Endothelial cell of umbilical vein (primary cell): ENCODE measurements around the gene SMOC1. TPM values are rescaled to one million over a fixed set of nuclear protein-coding genes. Genes with fewer than 3 reads are reported as not detected.

ENCODE experiments used
- BruUV-seq: library from RNA; stranded (reverse); fragments of 400-500 nt; replicated peaks from 2 replicates; lab custom pipeline; 2021; lab: Mats Ljungman, UMichigan
- CTCF ChIA-PET: fragments of 300-600, 350-600 bp; sonication (Branson Sonifier 250); formaldehyde crosslinking; loops from one replicate; lab custom pipeline; 2021; ENCODE audit warnings: antibody characterized with exemption, inconsistent platforms; lab: Charles Lee
- POLR2A ChIA-PET: fragments of 300-600, 350-600 bp; sonication (Branson Sonifier 250); formaldehyde crosslinking; loops from one replicate; lab custom pipeline; 2021; ENCODE audit warnings: antibody characterized with exemption, inconsistent platforms; lab: Charles Lee
- DNase-seq: peaks from one replicate; pipeline ENCODE4 v3.0.0-alpha.2; 2011; ENCODE audit warnings: low read depth, low spot score
- FAIRE-seq: peaks from 2 replicates; lab custom pipeline; 2011; peaks lifted over from hg19 to GRCh38; lab: Jason Lieb, UNC
- H2AFZ ChIP-seq: 2 replicates; pipeline ENCODE4 v1.6.0; 2012; ENCODE audit warnings: low read depth, low read length, control low read depth, inconsistent platforms
- H3K27ac ChIP-seq: 2 replicates; pipeline ENCODE4 v1.5.1; 2011; ENCODE audit warnings: low read depth, mild to moderate bottlenecking, control low read depth, low read length, moderate library complexity; ENCODE audit not compliant: insufficient read depth
- H3K27me3 ChIP-seq, 2 experiments: 2 replicates each; pipeline versions ENCODE4 v1.6.0 to v1.6.1; 2011; ENCODE audit warnings: low read length in 2 of 2, mixed read lengths in 1 of 2; ENCODE audit not compliant: control insufficient read depth in 2 of 2, insufficient read depth in 2 of 2
- H3K36me3 ChIP-seq, 2 experiments: 2 replicates in 1 of 2; 3 replicates in 1 of 2; pipeline ENCODE4 v1.5.1; 2011; ENCODE audit warnings: low read length in 2 of 2, mild to moderate bottlenecking in 1 of 2, moderate library complexity in 1 of 2; ENCODE audit not compliant: control insufficient read depth in 2 of 2, insufficient read depth in 2 of 2; ENCODE audit errors: extremely low read depth in 1 of 2
- H3K4me1 ChIP-seq: 3 replicates; pipeline ENCODE4 v1.5.1; 2011; ENCODE audit warnings: mild to moderate bottlenecking, low read length; ENCODE audit not compliant: control insufficient read depth, insufficient read depth; ENCODE audit errors: extremely low read depth
- H3K4me2 ChIP-seq: 2 replicates; pipeline ENCODE4 v1.6.1; 2011; ENCODE audit warnings: low read length, control low read depth, mixed read lengths; ENCODE audit not compliant: insufficient read depth
- H3K4me3 ChIP-seq, 3 experiments: fragments of 200-600 bp in 1 of 3; sonication (generic), shearing (Covaris generic) in 1 of 3; replicated peaks in 1 of 3; 2 replicates each; pipeline ENCODE4 v1.5.1; 2011 to 2016; ENCODE audit warnings: control low read depth in 3 of 3, low read length in 3 of 3, mild to moderate bottlenecking in 2 of 3, inconsistent platforms in 1 of 3, low read depth in 1 of 3, moderate library complexity in 1 of 3; ENCODE audit not compliant: insufficient read depth in 1 of 3
- H3K79me2 ChIP-seq: 2 replicates; pipeline ENCODE4 v1.6.0; 2012; ENCODE audit warnings: low read length, inconsistent platforms; ENCODE audit not compliant: control insufficient read depth, insufficient read depth
- H3K9ac ChIP-seq: replicated peaks from 2 replicates; pipeline ENCODE3; 2011; ENCODE audit warnings: low read length, control low read depth; ENCODE audit not compliant: insufficient read depth; ENCODE audit errors: extremely low read depth
- H3K9me1 ChIP-seq: replicated peaks from 3 replicates; pipeline ENCODE4 v1.6.0; 2011; ENCODE audit warnings: mild to moderate bottlenecking, low read length; ENCODE audit not compliant: control insufficient read depth, insufficient read depth; ENCODE audit errors: extremely low read depth
- H3K9me3 ChIP-seq: replicated peaks from 2 replicates; pipeline ENCODE4 v1.5.1; 2012; ENCODE audit warnings: low read length, inconsistent platforms; ENCODE audit not compliant: control insufficient read depth, insufficient read depth
- H4K20me1 ChIP-seq: replicated peaks from 2 replicates; pipeline ENCODE3; 2011; ENCODE audit warnings: mild to moderate bottlenecking, low read length; ENCODE audit not compliant: control insufficient read depth, insufficient read depth; ENCODE audit errors: extremely low read depth
- EZH2 ChIP-seq: IDR thresholded peaks from 2 replicates; pipeline ENCODE4 v1.6.1; 2012; ENCODE audit warnings: borderline replicate concordance, low read depth, mild to moderate bottlenecking, moderate library complexity, low read length, inconsistent platforms; ENCODE audit not compliant: severe bottlenecking
- FOS ChIP-seq: IDR thresholded peaks from 2 replicates; pipeline ENCODE4 v1.6.1; 2011; ENCODE audit warnings: mild to moderate bottlenecking, low read length, moderate library complexity, borderline replicate concordance; ENCODE audit not compliant: insufficient read depth
- GATA2 ChIP-seq: IDR thresholded peaks from 2 replicates; pipeline ENCODE4 v1.7.0; 2011; ENCODE audit warnings: low read depth, mild to moderate bottlenecking, moderate library complexity, mixed read lengths, low read length; ENCODE audit not compliant: insufficient read length, insufficient read depth
- JUN ChIP-seq: IDR thresholded peaks from 2 replicates; pipeline ENCODE4 v1.6.1; 2011; ENCODE audit warnings: borderline replicate concordance, low read depth; ENCODE audit not compliant: insufficient read length, insufficient read depth
- MYC ChIP-seq: IDR thresholded peaks from one replicate; pipeline ENCODE4 v1.6.1; 2011; ENCODE audit warnings: mild to moderate bottlenecking, low read depth, low read length
- POLR2A ChIP-seq: IDR thresholded peaks from 2 replicates; pipeline ENCODE4 v1.6.1; 2012; ENCODE audit warnings: low read depth, mild to moderate bottlenecking, control low read depth, low read length
- POLR2AphosphoS5 ChIP-seq: IDR thresholded peaks from 2 replicates; pipeline ENCODE4 v1.6.1; 2012; ENCODE audit warnings: low read depth, mild to moderate bottlenecking, control low read depth, low read length, moderate library complexity; ENCODE audit not compliant: insufficient read depth
- dilution Hi-C: fragments of 300-500 bp; cut with MboI; formaldehyde crosslinking; loops from one replicate; pipeline ENCODE4 v1.15.0; 2019; ENCODE audit warnings: low sequenced_read_pairs; ENCODE audit not compliant: extremely low pct_ligation_motif_present
- intact Hi-C: fragments of 100-400 bp; cut with micrococcal nuclease; formaldehyde crosslinking; loops from one replicate; pipeline ENCODE4 v1.10.0; 2022
- polyA plus RNA-seq, 4 experiments: library from polyadenylated mRNA; depleted of rRNA in 3 of 4; stranded (reverse) in 3 of 4; unstranded in 1 of 4; fragments of >200 nt; gene quantifications; 2 replicates each; pipeline versions ENCODE4 v1.2.1 to v1.2.3, GENCODE V29; 2011 to 2012; ENCODE audit warnings: missing spikeins in 1 of 4
- total RNA-seq: library from RNA; stranded (reverse); gene quantifications from 2 replicates; pipeline ENCODE4 v1.2.3, GENCODE V29; 2021
- TF ChIP-seq, protein P1 (sequence below), 2 donors: IDR thresholded peaks; 1 replicate in 1 of 2; 2 replicates in 1 of 2; pipeline ENCODE4 v1.5.1; 2011; ENCODE audit warnings: low read length in 2 of 2, mild to moderate bottlenecking in 2 of 2, moderate library complexity in 2 of 2, control low read depth in 1 of 2, inconsistent platforms in 1 of 2, low read depth in 1 of 2; ENCODE audit not compliant: insufficient read depth in 1 of 2; ENCODE audit errors: extremely low read depth in 1 of 2
- TF ChIP-seq, protein P2 (sequence below): IDR thresholded peaks from 2 replicates; pipeline ENCODE4 v1.6.1; 2011; ENCODE audit not compliant: insufficient read depth, insufficient read length

The SMOC1 gene
- total and polyA plus RNA-seq, 2 donors (not counting 3 experiments of a cell fraction or from before 2014, with no cell fraction given): 0.97 to 1.1 TPM

DNA sequence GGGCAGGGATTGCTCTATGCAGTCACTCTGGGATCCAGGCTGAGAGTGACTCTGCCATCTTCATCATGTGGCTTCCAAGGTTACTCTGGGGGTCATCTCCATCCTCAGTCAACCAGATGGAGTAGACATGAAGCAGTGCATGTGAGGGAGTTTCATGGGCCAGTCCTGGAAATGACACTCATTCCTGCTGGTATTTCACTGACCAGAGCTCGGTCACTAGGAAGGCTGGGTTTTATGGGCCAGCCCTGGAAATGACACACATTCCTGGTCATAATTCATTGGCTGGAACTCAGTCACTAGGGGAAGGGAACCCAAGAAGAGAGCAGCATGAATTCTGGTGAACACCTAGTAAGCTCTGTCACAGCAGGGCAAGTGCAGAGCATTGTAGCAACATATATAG is 144.7 kb downstream of the SMOC1 start:
- ChIA-PET POLR2A (no interaction called here), CTCF (interaction anchor here (1.0 to 2.5 kb wide), 4 partner anchors 9 to 293 kb away, joined by 4 to 12 read pairs (median 7); no protein-coding TSS in a partner anchor)
- no peak overlapping the region for H3K4me3 ChIP-seq

More for the DNA sequence above, 144.7 kb downstream of the SMOC1 start:
- intact Hi-C loops: no loop called here
- no peak for FAIRE-seq
- no peak for DNase-seq
- Histone ChIP-seq H3K79me2 (no peaks in the 10 kb centered on the region), H3K9me3 (no peaks in the 10 kb centered on the region), H3K4me2 (no peak overlapping the region), H2AFZ (no peak overlapping the region), H3K9me1 (no peaks in the 10 kb centered on the region), H4K20me1 (no peaks in the 10 kb centered on the region), H3K9ac (no peak overlapping the region), H3K36me3 (no peaks in the 10 kb centered on the region), H3K27ac (no peak overlapping the region), H3K27me3 (peaks cover 0 to 2% of the 10 kb centered on the region in 2 experiments), H3K4me1 (peaks cover 2% of the 10 kb centered on the region)
- TF ChIP-seq, protein P1, sequence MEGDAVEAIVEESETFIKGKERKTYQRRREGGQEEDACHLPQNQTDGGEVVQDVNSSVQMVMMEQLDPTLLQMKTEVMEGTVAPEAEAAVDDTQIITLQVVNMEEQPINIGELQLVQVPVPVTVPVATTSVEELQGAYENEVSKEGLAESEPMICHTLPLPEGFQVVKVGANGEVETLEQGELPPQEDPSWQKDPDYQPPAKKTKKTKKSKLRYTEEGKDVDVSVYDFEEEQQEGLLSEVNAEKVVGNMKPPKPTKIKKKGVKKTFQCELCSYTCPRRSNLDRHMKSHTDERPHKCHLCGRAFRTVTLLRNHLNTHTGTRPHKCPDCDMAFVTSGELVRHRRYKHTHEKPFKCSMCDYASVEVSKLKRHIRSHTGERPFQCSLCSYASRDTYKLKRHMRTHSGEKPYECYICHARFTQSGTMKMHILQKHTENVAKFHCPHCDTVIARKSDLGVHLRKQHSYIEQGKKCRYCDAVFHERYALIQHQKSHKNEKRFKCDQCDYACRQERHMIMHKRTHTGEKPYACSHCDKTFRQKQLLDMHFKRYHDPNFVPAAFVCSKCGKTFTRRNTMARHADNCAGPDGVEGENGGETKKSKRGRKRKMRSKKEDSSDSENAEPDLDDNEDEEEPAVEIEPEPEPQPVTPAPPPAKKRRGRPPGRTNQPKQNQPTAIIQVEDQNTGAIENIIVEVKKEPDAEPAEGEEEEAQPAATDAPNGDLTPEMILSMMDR (IDR thresholded peaks at IDR 0.05; ENCODE audit: extremely low read depth in 1 of 2, insufficient read depth in 1 of 2, low read depth in 1 of 2, low read length in 2 of 2): no peak
- TF ChIP-seq POLR2AphosphoS5 (no peak), EZH2 (no peak), MYC (no peak), POLR2A (no peak), JUN (no peak), FOS (no peak), GATA2 (no peak)
- TF ChIP-seq, protein P2, sequence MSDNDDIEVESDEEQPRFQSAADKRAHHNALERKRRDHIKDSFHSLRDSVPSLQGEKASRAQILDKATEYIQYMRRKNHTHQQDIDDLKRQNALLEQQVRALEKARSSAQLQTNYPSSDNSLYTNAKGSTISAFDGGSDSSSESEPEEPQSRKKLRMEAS: no peak
- no TSS peak for BruUV-seq
- dilution Hi-C loops: no loop called here
